Lung (tissue), 12 donors: ENCODE results near the gene AMZ1. TPM values are rescaled to one million over a fixed set of nuclear protein-coding genes. Genes with fewer than 3 reads are reported as not detected.

Experiments used
- ATAC-seq: fragments of 200-7000 bp; cut with Tn5 transposase; one replicate; pipeline ENCODE4 v1.9.1; 2020; ENCODE audit warnings: moderate number of reproducible peaks; ENCODE audit not compliant: insufficient read depth, low FRiP score
- DNase-seq, 3 donors: peaks; one replicate each; pipeline ENCODE4 v3.0.0-alpha.2; 2013 to 2017
- H3K27ac ChIP-seq, 2 donors: one replicate each; pipeline ENCODE4 v1.5.1; 2013; ENCODE audit warnings: mild to moderate bottlenecking in 2 of 2, moderate library complexity in 2 of 2, control low read depth in 1 of 2, inconsistent platforms in 1 of 2, low read depth in 1 of 2, low read length in 1 of 2
- H3K27me3 ChIP-seq, 3 donors: one replicate each; pipeline ENCODE4 v1.5.1; 2013; ENCODE audit warnings: low read length in 2 of 3; ENCODE audit not compliant: control insufficient read depth in 3 of 3, insufficient read depth in 3 of 3
- H3K36me3 ChIP-seq, 4 donors: one replicate each; pipeline ENCODE4 v1.5.1; 2013; ENCODE audit warnings: low read length in 4 of 4, mild to moderate bottlenecking in 1 of 4, moderate library complexity in 1 of 4; ENCODE audit not compliant: control insufficient read depth in 4 of 4, insufficient read depth in 4 of 4
- H3K4me1 ChIP-seq, 5 donors: one replicate each; pipeline ENCODE4 v1.5.1; 2013; ENCODE audit warnings: low read length in 5 of 5, mild to moderate bottlenecking in 2 of 5, moderate library complexity in 1 of 5; ENCODE audit not compliant: control insufficient read depth in 5 of 5, insufficient read depth in 5 of 5
- H3K4me3 ChIP-seq: one replicate; pipeline ENCODE4 v1.5.1; 2013; ENCODE audit warnings: mild to moderate bottlenecking, control low read depth, moderate library complexity
- H3K9ac ChIP-seq, 2 donors: one replicate each; pipeline ENCODE4 v1.5.1; 2013; ENCODE audit warnings: low read length in 2 of 2, control low read depth in 1 of 2; ENCODE audit not compliant: insufficient read depth in 1 of 2
- H3K9me3 ChIP-seq, 4 donors: one replicate each; pipeline ENCODE4 v1.5.1; 2013; ENCODE audit warnings: low read length in 3 of 4, mild to moderate bottlenecking in 1 of 4, moderate library complexity in 1 of 4; ENCODE audit not compliant: control insufficient read depth in 4 of 4, insufficient read depth in 3 of 4
- WGBS, 2 donors: extraction: QIAGEN DNeasy Blood & Tissue Kit; methylation state at CpG; one replicate each; pipeline ENCODE4 v1.1.7; 2013; 5-methylcytosine and 5-hydroxymethylcytosine counted together
- polyA plus RNA-seq, 2 donors: library from polyadenylated mRNA; stranded (reverse); fragments of 200-250 nt; gene quantifications; one replicate each; pipeline ENCODE4 v1.2.1, GENCODE V29; 2013
- total RNA-seq, 2 donors: library from RNA; depleted of rRNA in 1 of 2; stranded (reverse); fragments of >200 nt in 1 of 2; gene quantifications; one replicate each; pipeline ENCODE4 v1.2.1, GENCODE V29; 2014 to 2021
- TF ChIP-seq, protein P1 (sequence below): IDR thresholded peaks from 2 replicates; pipeline ENCODE4 v1.5.1; 2012; ENCODE audit warnings: mild to moderate bottlenecking; ENCODE audit errors: control extremely low read depth, extremely low read depth
- donor health status: control.
- donor health status: control.
- donor health status: Bipolar disorder and iron deficiency.
- donor health status: healthy.
- donor health status: DM: yes; HTN: yes; CAD: no.

AMZ1 gene
- total and polyA plus RNA-seq, 4 donors: 0.13 to 8.3 (median 0.52) TPM

DNA sequence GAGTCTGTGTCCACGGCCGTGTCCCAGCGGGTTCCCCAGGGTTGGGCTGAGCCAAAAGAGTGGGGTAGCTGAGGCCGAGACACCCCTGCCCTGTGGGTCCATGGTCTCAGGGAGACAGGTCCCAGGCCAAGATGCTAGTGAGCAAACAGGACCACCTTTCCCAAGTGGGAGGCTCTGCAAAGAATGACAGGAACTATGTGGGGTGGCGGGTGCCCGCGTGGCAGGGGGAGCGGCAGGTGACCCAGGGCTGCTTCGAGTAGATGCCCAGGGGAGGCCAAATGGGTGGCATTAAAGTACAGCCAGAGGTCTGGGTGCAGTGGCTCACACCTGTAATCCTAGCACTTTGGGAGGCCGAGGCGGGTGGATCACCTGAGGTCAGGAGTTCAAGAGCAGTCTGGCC, 38.0 kb upstream of the AMZ1 start:
- peaks cover 0 to 34% (median 23%) of the 10 kb centered on the region in 4 donors for H3K36me3 ChIP-seq
- WGBS, 2 donors: 91 to 92% methylated on average over 11 of the region's 11 CpGs
- no peaks in the 10 kb centered on the region for H3K9me3 ChIP-seq
- DNase-seq (no peak), ATAC-seq (no peak)
- H3K9ac ChIP-seq: no peak overlapping the region
- no peaks in the 10 kb centered on the region for H3K27me3 ChIP-seq
- H3K4me1 ChIP-seq: peaks cover 0 to 7% (median 1%) of the 10 kb centered on the region in 5 donors
- H3K27ac ChIP-seq: no peak overlapping the region
- TF ChIP-seq, protein P1, sequence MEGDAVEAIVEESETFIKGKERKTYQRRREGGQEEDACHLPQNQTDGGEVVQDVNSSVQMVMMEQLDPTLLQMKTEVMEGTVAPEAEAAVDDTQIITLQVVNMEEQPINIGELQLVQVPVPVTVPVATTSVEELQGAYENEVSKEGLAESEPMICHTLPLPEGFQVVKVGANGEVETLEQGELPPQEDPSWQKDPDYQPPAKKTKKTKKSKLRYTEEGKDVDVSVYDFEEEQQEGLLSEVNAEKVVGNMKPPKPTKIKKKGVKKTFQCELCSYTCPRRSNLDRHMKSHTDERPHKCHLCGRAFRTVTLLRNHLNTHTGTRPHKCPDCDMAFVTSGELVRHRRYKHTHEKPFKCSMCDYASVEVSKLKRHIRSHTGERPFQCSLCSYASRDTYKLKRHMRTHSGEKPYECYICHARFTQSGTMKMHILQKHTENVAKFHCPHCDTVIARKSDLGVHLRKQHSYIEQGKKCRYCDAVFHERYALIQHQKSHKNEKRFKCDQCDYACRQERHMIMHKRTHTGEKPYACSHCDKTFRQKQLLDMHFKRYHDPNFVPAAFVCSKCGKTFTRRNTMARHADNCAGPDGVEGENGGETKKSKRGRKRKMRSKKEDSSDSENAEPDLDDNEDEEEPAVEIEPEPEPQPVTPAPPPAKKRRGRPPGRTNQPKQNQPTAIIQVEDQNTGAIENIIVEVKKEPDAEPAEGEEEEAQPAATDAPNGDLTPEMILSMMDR: no peak
- H3K4me3 ChIP-seq: no peak overlapping the region

- ATAC-seq: no peak
- Histone ChIP-seq H3K4me1 (peaks cover 0 to 3% (median 0%) of the 10 kb centered on the region in 5 donors), H3K9ac (no peak overlapping the region), H3K27ac (no peak overlapping the region), H3K9me3 (no peaks in the 10 kb centered on the region), H3K36me3 (peaks cover 0 to 35% (median 26%) of the 10 kb centered on the region in 4 donors), H3K27me3 (no peaks in the 10 kb centered on the region), H3K4me3 (no peak overlapping the region)
- TF ChIP-seq, protein P1: no peak
- no peak for DNase-seq
- 75 to 80% methylated on average over 8 of the region's 8 CpGs for WGBS, 2 donors
Observed at GRCh38 chr7:2650451-2650850, 37.6 kb upstream of the AMZ1 start.

DNA sequence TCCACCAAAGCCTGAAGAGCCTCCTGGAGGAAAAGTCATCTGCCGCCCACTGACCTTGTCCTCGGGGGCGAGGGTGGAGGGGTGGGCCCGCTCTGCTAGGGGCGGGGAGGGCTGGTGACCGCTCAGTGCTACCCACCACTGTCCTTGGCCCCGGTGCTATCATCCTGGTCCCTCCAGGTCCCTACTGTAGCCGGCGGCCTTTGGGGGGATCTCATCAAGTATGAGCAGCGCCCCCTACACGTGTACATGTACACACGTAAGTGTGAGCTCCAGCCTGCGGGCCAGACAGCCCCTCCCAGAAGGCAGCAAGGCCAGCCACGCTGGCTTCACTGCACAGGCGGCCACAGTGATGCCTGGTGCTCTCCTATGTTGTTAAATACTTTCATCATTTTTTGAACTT, 36.7 kb upstream of the AMZ1 start:
- ATAC-seq (no peak), DNase-seq (no peak)
- Histone ChIP-seq H3K27ac (no peak overlapping the region), H3K4me3 (no peak overlapping the region), H3K36me3 (peaks cover 0 to 39% (median 29%) of the 10 kb centered on the region in 4 donors), H3K9ac (no peak overlapping the region), H3K4me1 (no peaks in the 10 kb centered on the region), H3K9me3 (no peaks in the 10 kb centered on the region), H3K27me3 (no peaks in the 10 kb centered on the region)
- 72% methylated on average over 15 of the region's 15 CpGs for WGBS, 2 donors
- TF ChIP-seq, protein P1: no peak
